ENCODE data around the gene NLGN1.

Gene NLGN1

GRCh38 chr3:174023421-174023820 is 625.9 kb downstream of the NLGN1 start:
- Histone ChIP-seq H3K36me3 (ENCODE audit: insufficient read depth, low read length) (no peaks in the 10 kb centered on the region), H3K4me1 (ENCODE audit: insufficient read depth, low read length) (no peaks in the 10 kb centered on the region)

GRCh38 chr3:174028673-174029072 is 631.1 kb downstream of the NLGN1 start:
- Histone ChIP-seq H3K9me3 (ENCODE audit: control insufficient read depth, insufficient read depth, low read length) (peaks cover 7% of the 10 kb centered on the region; the same call in 1 of the 2 replicates), H3K4me1 (ENCODE audit: insufficient read depth, low read length) (no peaks in the 10 kb centered on the region), H3K36me3 (ENCODE audit: insufficient read depth, low read length) (no peaks in the 10 kb centered on the region), H3K9ac (ENCODE audit: low read depth, low read length) (no peak overlapping the region)

More at GRCh38 chr3:174023421-174023820, 625.9 kb downstream of the NLGN1 start:
- H3K9ac ChIP-seq (ENCODE audit: low read depth, low read length): no peak overlapping the region
- peaks cover 7% of the 10 kb centered on the region; the same call in 1 of the 2 replicates for H3K9me3 ChIP-seq (ENCODE audit: control insufficient read depth, insufficient read depth, low read length)

DNA sequence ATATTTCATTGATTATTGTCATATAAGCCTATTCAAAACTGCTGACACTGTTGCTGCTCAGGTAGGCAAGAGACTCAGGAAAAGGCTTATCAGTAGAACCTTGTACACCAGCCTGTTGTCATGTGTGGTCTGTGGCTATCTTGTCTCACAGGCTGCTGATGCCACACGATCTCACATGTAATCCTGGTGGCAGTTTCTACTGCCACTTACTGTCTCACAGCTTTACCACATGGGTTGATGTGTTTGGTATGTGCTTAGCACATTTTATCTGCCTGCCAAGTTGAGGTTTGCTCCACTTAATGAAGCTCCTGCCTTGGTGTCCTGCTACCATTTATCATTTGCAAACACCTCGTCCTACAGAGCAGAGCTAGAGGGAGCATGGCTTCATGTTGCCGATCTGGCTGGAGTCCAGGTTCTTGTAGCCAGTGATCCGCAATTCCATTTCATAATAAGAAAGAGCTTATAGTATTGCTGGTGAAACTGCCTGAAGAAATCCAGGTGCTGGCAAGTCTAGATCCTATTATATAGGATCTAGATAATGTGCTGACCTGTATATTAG is 637.9 kb downstream of the NLGN1 start:
- H3K4me1 ChIP-seq (ENCODE audit: insufficient read depth, low read length): no peaks in the 10 kb centered on the region
- H3K36me3 ChIP-seq (ENCODE audit: insufficient read depth, low read length): no peaks in the 10 kb centered on the region
- no peaks in the 10 kb centered on the region for H3K9me3 ChIP-seq (ENCODE audit: control insufficient read depth, insufficient read depth, low read length)
- no peak overlapping the region for H3K9ac ChIP-seq (ENCODE audit: low read depth, low read length)

DNA sequence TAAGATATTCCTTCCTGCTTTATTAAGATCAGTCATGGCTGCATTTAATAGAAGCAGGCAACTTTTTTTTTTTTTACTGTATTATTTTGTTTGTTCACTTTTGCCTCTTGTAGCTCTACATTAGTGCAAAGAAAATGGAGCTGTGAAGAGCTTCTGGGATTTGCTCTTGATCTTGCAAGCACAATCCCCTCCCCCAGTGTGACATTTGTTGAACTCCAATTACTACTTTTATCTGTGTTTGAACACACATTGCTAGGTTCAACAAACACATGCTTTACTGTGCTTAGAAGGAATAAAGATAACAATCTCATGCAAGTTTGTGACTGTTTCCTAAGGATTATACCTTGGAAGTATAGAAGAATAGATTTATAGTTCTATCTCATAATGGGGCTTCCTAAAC is 648.8 kb downstream of the NLGN1 start:
- Histone ChIP-seq H3K9ac (ENCODE audit: low read depth, low read length) (no peak overlapping the region), H3K9me3 (ENCODE audit: control insufficient read depth, insufficient read depth, low read length) (peaks cover 9% of the 10 kb centered on the region), H3K36me3 (ENCODE audit: insufficient read depth, low read length) (no peaks in the 10 kb centered on the region), H3K4me1 (ENCODE audit: insufficient read depth, low read length) (peaks cover 4% of the 10 kb centered on the region; the same call in 1 of the 2 replicates)

DNA sequence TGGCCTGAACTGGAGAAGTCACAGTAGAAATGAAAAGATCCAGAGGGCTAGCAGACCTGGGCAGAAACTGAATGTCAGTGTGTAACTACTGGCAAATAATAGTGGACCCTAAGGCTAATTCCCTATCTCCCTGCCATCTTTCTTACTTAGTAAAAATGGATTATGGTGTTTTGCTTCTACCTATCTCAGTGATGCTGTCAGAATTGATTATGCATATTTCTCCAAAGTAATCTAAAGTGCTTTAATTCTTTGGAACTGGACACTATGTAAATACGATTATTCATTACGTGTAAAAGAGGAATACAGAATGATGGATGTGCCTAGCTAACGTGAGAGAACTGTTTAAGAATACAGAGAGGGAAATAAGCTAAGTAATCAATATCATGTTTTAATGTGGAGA is 651.9 kb downstream of the NLGN1 start:
- Histone ChIP-seq H3K4me1 (ENCODE audit: insufficient read depth, low read length) (peaks cover 4% of the 10 kb centered on the region; the same call in 1 of the 2 replicates), H3K9ac (ENCODE audit: low read depth, low read length) (no peak overlapping the region)

DNA sequence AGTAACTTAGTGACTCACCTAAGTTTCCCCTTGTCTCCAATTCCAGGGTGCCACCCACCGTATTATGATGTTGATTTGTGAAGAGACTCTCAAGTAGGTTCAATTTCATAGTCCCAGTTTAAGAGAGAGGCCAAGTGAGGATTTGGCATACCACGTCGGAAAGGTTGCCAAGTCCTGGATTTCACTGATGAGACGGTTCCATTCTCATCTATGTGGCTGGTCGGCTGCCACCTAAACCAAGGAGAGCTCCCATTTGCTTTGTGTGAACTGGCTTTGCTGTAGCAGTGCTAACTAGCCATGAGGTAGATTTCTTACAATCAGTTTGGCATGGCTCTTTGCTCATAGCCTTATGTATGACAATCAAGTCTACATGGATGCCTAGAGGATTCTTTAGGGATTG is 653.6 kb downstream of the NLGN1 start:
- H3K9me3 ChIP-seq (ENCODE audit: control insufficient read depth, insufficient read depth, low read length): no peaks in the 10 kb centered on the region
- H3K9ac ChIP-seq (ENCODE audit: low read depth, low read length): no peak overlapping the region
- H3K36me3 ChIP-seq (ENCODE audit: insufficient read depth, low read length): no peaks in the 10 kb centered on the region
- peaks cover 4% of the 10 kb centered on the region; the same call in 1 of the 2 replicates for H3K4me1 ChIP-seq (ENCODE audit: insufficient read depth, low read length)

More for the DNA sequence above, 651.9 kb downstream of the NLGN1 start:
- H3K9me3 ChIP-seq (ENCODE audit: control insufficient read depth, insufficient read depth, low read length): peaks cover 5% of the 10 kb centered on the region; the same call in 1 of the 2 replicates
- no peaks in the 10 kb centered on the region for H3K36me3 ChIP-seq (ENCODE audit: insufficient read depth, low read length)

- no peak overlapping the region for H3K9ac ChIP-seq (ENCODE audit: low read depth, low read length)
- no peaks in the 10 kb centered on the region for H3K36me3 ChIP-seq (ENCODE audit: insufficient read depth, low read length)
- no peaks in the 10 kb centered on the region for H3K4me1 ChIP-seq (ENCODE audit: insufficient read depth, low read length)
- no peaks in the 10 kb centered on the region for H3K9me3 ChIP-seq (ENCODE audit: control insufficient read depth, insufficient read depth, low read length)
Measured at GRCh38 chr3:174058804-174059203, 661.3 kb downstream of the NLGN1 start.

- H3K9ac ChIP-seq (ENCODE audit: low read depth, low read length): no peak overlapping the region
- H3K36me3 ChIP-seq (ENCODE audit: insufficient read depth, low read length): no peaks in the 10 kb centered on the region
- H3K4me1 ChIP-seq (ENCODE audit: insufficient read depth, low read length): no peaks in the 10 kb centered on the region
- no peaks in the 10 kb centered on the region; the same call in 1 of the 2 replicates for H3K9me3 ChIP-seq (ENCODE audit: control insufficient read depth, insufficient read depth, low read length)
Measured at GRCh38 chr3:174060431-174060830, 662.9 kb downstream of the NLGN1 start.

DNA sequence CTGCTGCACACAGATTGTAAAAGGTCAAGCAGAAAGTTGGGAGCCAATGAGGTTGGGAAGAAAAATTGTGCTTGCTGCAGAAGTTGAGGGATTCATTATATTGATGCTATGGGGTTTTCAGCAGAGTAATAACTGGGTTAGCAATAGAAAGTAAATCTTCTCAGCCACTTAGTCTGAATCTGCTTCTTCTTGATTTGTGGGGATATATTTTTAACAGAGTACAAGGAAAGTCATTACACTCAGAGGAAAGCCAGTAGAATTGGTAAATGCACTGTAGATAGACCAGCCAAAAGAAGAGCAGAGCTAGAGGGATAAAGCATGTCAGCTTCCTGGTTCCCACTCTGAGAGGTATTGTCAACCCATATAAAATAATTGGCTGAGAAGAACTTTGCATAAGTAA is 663.6 kb downstream of the NLGN1 start:
- Histone ChIP-seq H3K9me3 (ENCODE audit: control insufficient read depth, insufficient read depth, low read length) (no peaks in the 10 kb centered on the region; the same call in 1 of the 2 replicates), H3K4me1 (ENCODE audit: insufficient read depth, low read length) (no peaks in the 10 kb centered on the region), H3K9ac (ENCODE audit: low read depth, low read length) (no peak overlapping the region), H3K36me3 (ENCODE audit: insufficient read depth, low read length) (no peaks in the 10 kb centered on the region)

- Histone ChIP-seq H3K4me1 (ENCODE audit: insufficient read depth, low read length) (no peaks in the 10 kb centered on the region), H3K9ac (ENCODE audit: low read depth, low read length) (no peak overlapping the region), H3K36me3 (ENCODE audit: insufficient read depth, low read length) (no peaks in the 10 kb centered on the region), H3K9me3 (ENCODE audit: control insufficient read depth, insufficient read depth, low read length) (no peaks in the 10 kb centered on the region; the same call in 1 of the 2 replicates)
Measured at GRCh38 chr3:174061731-174062130, 664.2 kb downstream of the NLGN1 start.

DNA sequence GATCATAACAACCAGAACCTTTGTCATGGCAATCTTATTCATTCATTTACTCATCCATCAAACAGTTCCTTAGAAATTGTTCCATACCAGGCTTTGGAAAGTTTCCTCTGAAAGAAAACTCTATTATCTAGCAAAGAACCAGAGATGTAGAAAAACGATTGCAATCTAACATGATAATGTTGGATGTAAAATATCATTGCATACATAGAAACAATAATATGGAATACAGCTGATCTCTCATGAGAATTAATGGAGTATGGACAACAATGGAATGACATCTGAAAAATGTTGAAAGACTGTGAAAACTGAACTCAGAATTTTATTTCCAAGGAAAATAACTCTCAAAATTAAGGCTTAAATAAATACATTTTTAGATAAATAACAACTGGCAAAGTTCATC is 665.4 kb downstream of the NLGN1 start:
- Histone ChIP-seq H3K9me3 (ENCODE audit: control insufficient read depth, insufficient read depth, low read length) (no peaks in the 10 kb centered on the region; the same call in 1 of the 2 replicates), H3K4me1 (ENCODE audit: insufficient read depth, low read length) (0 out of 2 replicates have a peak, but pooled peaks cover 2% of the 10 kb centered on the region), H3K36me3 (ENCODE audit: insufficient read depth, low read length) (no peaks in the 10 kb centered on the region), H3K9ac (ENCODE audit: low read depth, low read length) (no peak overlapping the region)

DNA sequence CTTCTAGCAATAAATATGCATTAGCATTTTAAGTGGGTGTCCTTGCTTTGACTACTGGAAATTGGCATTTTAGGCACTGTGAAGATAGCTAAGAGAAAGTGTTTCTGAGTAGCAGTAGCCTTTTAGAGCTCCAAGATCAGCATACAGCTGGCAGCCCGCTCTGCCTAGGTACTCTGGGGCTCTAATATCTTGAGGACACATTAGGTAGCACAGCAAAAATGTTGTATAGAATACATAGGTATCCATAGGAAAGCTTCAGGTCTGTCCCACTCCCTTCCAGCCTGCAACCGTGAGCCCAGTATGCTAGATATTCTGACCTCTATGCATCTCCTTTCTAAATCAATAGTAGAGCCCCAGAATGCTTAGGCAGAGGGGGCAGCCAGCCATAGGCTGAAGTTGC is 670.5 kb downstream of the NLGN1 start:
- no peak overlapping the region for H3K9ac ChIP-seq (ENCODE audit: low read depth, low read length)
- H3K4me1 ChIP-seq (ENCODE audit: insufficient read depth, low read length): 0 out of 2 replicates have a peak, but pooled peaks cover 5% of the 10 kb centered on the region
- H3K9me3 ChIP-seq (ENCODE audit: control insufficient read depth, insufficient read depth, low read length): no peaks in the 10 kb centered on the region; the same call in 1 of the 2 replicates
- H3K36me3 ChIP-seq (ENCODE audit: insufficient read depth, low read length): no peaks in the 10 kb centered on the region

DNA sequence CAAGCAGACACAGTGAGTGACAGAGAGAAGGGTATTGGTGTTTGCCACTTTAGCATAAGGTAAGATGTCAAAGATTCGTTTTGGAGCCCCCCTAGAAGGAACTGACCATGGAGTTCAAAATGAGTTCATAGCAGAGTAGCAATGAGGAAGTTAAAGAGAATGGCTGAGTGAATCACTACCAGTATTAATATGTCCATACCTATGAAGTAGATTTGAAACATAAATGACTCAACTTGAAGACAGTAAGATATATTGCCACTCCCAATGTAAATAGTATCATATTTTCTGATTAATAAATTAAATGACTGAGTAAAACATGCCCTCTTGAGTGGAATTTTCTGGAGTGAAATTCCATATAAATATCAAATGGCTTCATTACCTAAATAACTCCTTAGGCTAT is 675.1 kb downstream of the NLGN1 start:
- Histone ChIP-seq H3K9me3 (ENCODE audit: control insufficient read depth, insufficient read depth, low read length) (no peaks in the 10 kb centered on the region), H3K4me1 (ENCODE audit: insufficient read depth, low read length) (0 out of 2 replicates have a peak, but pooled peaks cover 5% of the 10 kb centered on the region), H3K9ac (ENCODE audit: low read depth, low read length) (no peak overlapping the region), H3K36me3 (ENCODE audit: insufficient read depth, low read length) (no peaks in the 10 kb centered on the region)

DNA sequence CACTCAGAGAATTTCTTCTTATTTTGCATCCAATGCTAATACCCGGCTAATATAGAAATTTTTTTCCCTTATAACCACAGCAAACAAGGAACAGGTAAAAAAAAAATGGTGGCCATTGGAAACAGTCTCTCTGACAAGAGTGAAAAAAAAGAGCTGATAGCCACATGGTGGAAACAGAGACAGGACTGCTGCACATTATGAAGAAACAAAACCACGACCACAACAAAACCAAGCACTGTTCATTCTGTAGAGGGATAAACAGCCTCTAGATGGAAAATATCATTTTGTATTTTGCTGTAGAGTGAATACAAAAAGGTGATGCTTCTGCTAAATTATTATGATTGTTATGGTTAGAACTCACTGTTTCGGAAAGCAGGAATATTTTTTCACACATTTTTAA is 686.2 kb downstream of the NLGN1 start:
- Histone ChIP-seq H3K9ac (ENCODE audit: low read depth, low read length) (no peak overlapping the region), H3K4me1 (ENCODE audit: insufficient read depth, low read length) (no peaks in the 10 kb centered on the region), H3K36me3 (ENCODE audit: insufficient read depth, low read length) (no peaks in the 10 kb centered on the region), H3K9me3 (ENCODE audit: control insufficient read depth, insufficient read depth, low read length) (no peaks in the 10 kb centered on the region)

GRCh38 chr3:174089592-174089991 is 692.0 kb downstream of the NLGN1 start:
- Histone ChIP-seq H3K36me3 (ENCODE audit: insufficient read depth, low read length) (no peaks in the 10 kb centered on the region), H3K9me3 (ENCODE audit: control insufficient read depth, insufficient read depth, low read length) (no peaks in the 10 kb centered on the region), H3K4me1 (ENCODE audit: insufficient read depth, low read length) (peaks cover 5% of the 10 kb centered on the region), H3K9ac (ENCODE audit: low read depth, low read length) (no peak overlapping the region)
